Suppressor macrophage treated with lipopolysaccharide for 1 hour (primary cell): ENCODE data around the gene RGS12.

Experiments
- DNase-seq, 3 donors: peaks; one replicate each; pipeline ENCODE4 v3.0.0-alpha.2; 2020 to 2022

RGS12 gene

GRCh38 chr4:3284734-3285557 lies 7.9 kb upstream of the RGS12 start:
- DNase-seq = no peak

GRCh38 chr4:3285558-3286334 lies 7.1 kb upstream of the RGS12 start:
- peak in 1 of 3 donors; percentile 22 for DNase-seq

- DNase-seq = peak; percentile 92 to 93 (median 92)
Observed at GRCh38 chr4:3286335-3287175, 6.3 kb upstream of the RGS12 start.

GRCh38 chr4:3287271-3287971 lies 5.4 kb upstream of the RGS12 start:
- no peak for DNase-seq

- DNase-seq = no peak
Observed at GRCh38 chr4:3287972-3288570, 4.8 kb upstream of the RGS12 start.

- no peak for DNase-seq
Observed at GRCh38 chr4:3288571-3289094, 4.2 kb upstream of the RGS12 start.

- no peak for DNase-seq
Observed at GRCh38 chr4:3290476-3290875, 2.3 kb upstream of the RGS12 start.

- DNase-seq = no peak
Observed at GRCh38 chr4:3290889-3291321, 1.9 kb upstream of the RGS12 start.

GRCh38 chr4:3291411-3291968 lies 1.3 kb upstream of the RGS12 start:
- peak in 2 of 3 donors; percentile 10 to 20 for DNase-seq

- peak; percentile 67 to 82 (median 68) for DNase-seq
Observed at GRCh38 chr4:3291969-3292570, 751 bp upstream of the RGS12 start.

- DNase-seq = no peak
Observed at GRCh38 chr4:3293401-3294391, 875 bp downstream of the RGS12 start.

- DNase-seq = no peak
Observed at GRCh38 chr4:3294401-3295241, 1.8 kb downstream of the RGS12 start.

- DNase-seq = no peak
Observed at GRCh38 chr4:3295837-3296624, 3.2 kb downstream of the RGS12 start.

GRCh38 chr4:3296651-3297050 lies 3.8 kb downstream of the RGS12 start:
- no peak for DNase-seq

- no peak for DNase-seq
Observed at GRCh38 chr4:3297066-3297859, 4.4 kb downstream of the RGS12 start.

- no peak for DNase-seq
Observed at GRCh38 chr4:3299122-3299975, 6.5 kb downstream of the RGS12 start.
